H1 (cell line): ENCODE results near the gene GLI1. TPM values are rescaled to one million over a fixed set of nuclear protein-coding genes. Genes with fewer than 3 reads are reported as not detected.

ENCODE experiments used
- CTCF ChIA-PET: fragments of 300-600 bp; sonication (Branson Sonifier 250); formaldehyde crosslinking; loops from one replicate; lab custom pipeline; 2021; ENCODE audit not compliant: partially characterized antibody; lab: Charles Lee
- POLR2A ChIA-PET: fragments of 300-600 bp; sonication (Branson Sonifier 250); formaldehyde crosslinking; loops from one replicate; lab custom pipeline; 2021; ENCODE audit warnings: inconsistent platforms; ENCODE audit not compliant: partially characterized antibody; lab: Charles Lee
- DNase-seq, 2 experiments: peaks; one replicate each; pipeline versions ENCODE4 v3.0.0 to v3.0.0-alpha.2; 2010 to 2022; ENCODE audit warnings: low spot score in 2 of 2, low read depth in 1 of 2, mixed read lengths in 1 of 2
- FAIRE-seq: peaks from 2 replicates; lab custom pipeline; 2011; peaks lifted over from hg19 to GRCh38; lab: Jason Lieb, UNC
- H2AFZ ChIP-seq: 2 replicates; pipeline ENCODE4 v1.8.1; 2012; ENCODE audit warnings: low read length, inconsistent platforms
- H2AK5ac ChIP-seq: 2 replicates; pipeline ENCODE4 v1.6.1; 2013; ENCODE audit warnings: low read depth, low read length
- H2BK120ac ChIP-seq: replicated peaks from 2 replicates; pipeline ENCODE3; 2013; ENCODE audit warnings: low read depth, low read length, inconsistent platforms
- H2BK12ac ChIP-seq: 2 replicates; pipeline ENCODE4 v1.6.1; 2013; ENCODE audit warnings: low read depth, low read length
- H2BK15ac ChIP-seq: 2 replicates; pipeline ENCODE4 v1.6.1; 2013; ENCODE audit warnings: low read length
- H2BK20ac ChIP-seq: 2 replicates; pipeline ENCODE4 v1.6.1; 2013; ENCODE audit warnings: low read length
- H2BK5ac ChIP-seq: 2 replicates; pipeline ENCODE4 v1.6.1; 2013; ENCODE audit warnings: low read depth, low read length
- H3K14ac ChIP-seq: 2 replicates; pipeline ENCODE4 v1.6.1; 2013; ENCODE audit warnings: inconsistent platforms; ENCODE audit not compliant: insufficient read length
- H3K18ac ChIP-seq: 2 replicates; pipeline ENCODE4 v1.6.1; 2013; ENCODE audit warnings: low read length; ENCODE audit errors: extremely low read depth
- H3K23ac ChIP-seq: 2 replicates; pipeline ENCODE4 v1.6.1; 2013; ENCODE audit warnings: inconsistent platforms; ENCODE audit not compliant: insufficient read length
- H3K23me2 ChIP-seq: 2 replicates; pipeline ENCODE4 v1.6.1; 2013; ENCODE audit warnings: low read depth, low read length
- H3K27ac ChIP-seq: 2 replicates; pipeline ENCODE4 v1.6.1; 2011; ENCODE audit warnings: low read depth, low read length, inconsistent platforms
- H3K27me3 ChIP-seq, 4 experiments: replicated peaks in 1 of 4; 1 replicate in 1 of 4; 2 replicates in 3 of 4; pipeline versions ENCODE4 v1.6.1 to v1.8.1; 2011 to 2013; ENCODE audit warnings: low read length in 3 of 4, mild to moderate bottlenecking in 3 of 4, inconsistent platforms in 2 of 4, mixed read lengths in 2 of 4, moderate library complexity in 1 of 4; ENCODE audit not compliant: control insufficient read depth in 3 of 4, insufficient read depth in 3 of 4; ENCODE audit errors: extremely low read depth in 1 of 4
- H3K36me3 ChIP-seq, 4 experiments: 2 replicates each; pipeline versions ENCODE4 v1.6.1 to v1.8.1; 2011 to 2013; ENCODE audit warnings: mild to moderate bottlenecking in 4 of 4, low read length in 3 of 4, moderate library complexity in 2 of 4, control low read depth in 1 of 4, inconsistent platforms in 1 of 4; ENCODE audit not compliant: insufficient read depth in 4 of 4, control insufficient read depth in 2 of 4
- H3K4ac ChIP-seq: replicated peaks from 2 replicates; pipeline ENCODE3; 2013; ENCODE audit warnings: low read length, low read depth, mixed read lengths, inconsistent platforms; ENCODE audit not compliant: insufficient read length
- H3K4me1 ChIP-seq, 4 experiments: replicated peaks in 1 of 4; 1 replicate in 1 of 4; 2 replicates in 3 of 4; pipeline versions ENCODE4 v1.6.1 to v1.8.1; 2011 to 2013; ENCODE audit warnings: low read length in 3 of 4, inconsistent platforms in 2 of 4, mixed read lengths in 1 of 4; ENCODE audit not compliant: insufficient read depth in 4 of 4, control insufficient read depth in 3 of 4
- H3K4me2 ChIP-seq, 2 experiments: 2 replicates each; pipeline versions ENCODE4 v1.6.1 to v1.8.1; 2011 to 2013; ENCODE audit warnings: low read depth in 2 of 2, low read length in 2 of 2, control low read depth in 1 of 2, inconsistent platforms in 1 of 2, mild to moderate bottlenecking in 1 of 2; ENCODE audit not compliant: insufficient read depth in 1 of 2
- H3K4me3 ChIP-seq, 4 experiments: fragments of 200-600, 300-600 bp in 1 of 4; sonication (generic), shearing (Covaris generic), sonication (Bioruptor Twin) in 1 of 4; 2 replicates each; pipeline versions ENCODE4 v1.5.1 to v1.8.1; 2011 to 2016; ENCODE audit warnings: low read length in 4 of 4, low read depth in 3 of 4, control low read depth in 2 of 4, inconsistent platforms in 2 of 4, mild to moderate bottlenecking in 2 of 4, mixed read lengths in 1 of 4, moderate library complexity in 1 of 4; ENCODE audit not compliant: insufficient read depth in 2 of 4; ENCODE audit errors: extremely low read depth in 1 of 4
- H3K56ac ChIP-seq: replicated peaks from 2 replicates; pipeline ENCODE3; 2013; ENCODE audit warnings: low read depth, mild to moderate bottlenecking, mixed read lengths, low read length, inconsistent platforms; ENCODE audit not compliant: insufficient read length
- H3K79me1 ChIP-seq: 2 replicates; pipeline ENCODE4 v1.6.1; 2013; ENCODE audit warnings: low read depth, low read length, control low read depth
- H3K79me2 ChIP-seq, 2 experiments: 2 replicates each; pipeline versions ENCODE4 v1.6.1 to v1.8.1; 2012 to 2013; ENCODE audit warnings: low read length in 2 of 2, mild to moderate bottlenecking in 2 of 2, inconsistent platforms in 1 of 2; ENCODE audit not compliant: insufficient read depth in 2 of 2, control insufficient read depth in 1 of 2
- H3K9ac ChIP-seq, 4 experiments: replicated peaks in 1 of 4; 1 replicate in 1 of 4; 2 replicates in 3 of 4; pipeline versions ENCODE4 v1.6.1 to v1.8.1; 2011 to 2013; ENCODE audit warnings: low read depth in 3 of 4, low read length in 3 of 4, control low read depth in 2 of 4, mild to moderate bottlenecking in 2 of 4, moderate library complexity in 2 of 4, inconsistent platforms in 1 of 4; ENCODE audit errors: extremely low read depth in 1 of 4
- H3K9me3 ChIP-seq, 2 experiments: 2 replicates each; pipeline versions ENCODE4 v1.6.1 to v1.8.1; 2012 to 2013; ENCODE audit warnings: mild to moderate bottlenecking in 2 of 2, moderate library complexity in 2 of 2, control low read depth in 1 of 2, inconsistent platforms in 1 of 2, low read depth in 1 of 2, low read length in 1 of 2, mixed read lengths in 1 of 2; ENCODE audit not compliant: insufficient read depth in 2 of 2
- H4K20me1 ChIP-seq, 2 experiments: replicated peaks in 1 of 2; 2 replicates each; pipeline versions ENCODE3 to v1.8.1; 2011 to 2013; ENCODE audit warnings: inconsistent platforms in 2 of 2, low read length in 2 of 2, mild to moderate bottlenecking in 1 of 2; ENCODE audit not compliant: insufficient read depth in 2 of 2, control insufficient read depth in 1 of 2
- H4K5ac ChIP-seq: 2 replicates; pipeline ENCODE4 v1.6.1; 2013; ENCODE audit warnings: low read length, low read depth, mixed read lengths, inconsistent platforms; ENCODE audit not compliant: insufficient read length
- H4K8ac ChIP-seq: 2 replicates; pipeline ENCODE4 v1.8.0; 2013; ENCODE audit warnings: mild to moderate bottlenecking, moderate library complexity, low read length, inconsistent platforms; ENCODE audit not compliant: insufficient read depth; ENCODE audit errors: extremely low read depth
- H4K91ac ChIP-seq: replicated peaks from 2 replicates; pipeline ENCODE3; 2013; ENCODE audit warnings: low read length, mixed read lengths, inconsistent platforms; ENCODE audit not compliant: insufficient read length
- CHD1 ChIP-seq: IDR thresholded peaks from 2 replicates; pipeline ENCODE4 v1.6.1; 2012; ENCODE audit warnings: low read depth, low read length, improper control_type of control experiment
- CHD2 ChIP-seq: IDR thresholded peaks from 2 replicates; pipeline ENCODE4 v1.6.1; 2012; ENCODE audit warnings: low read length, improper control_type of control experiment
- E2F6 ChIP-seq: IDR thresholded peaks from 2 replicates; pipeline ENCODE4 v1.6.1; 2012; ENCODE audit warnings: inconsistent platforms
- EP300 ChIP-seq, 2 experiments: IDR thresholded peaks; 1 replicate in 1 of 2; 2 replicates in 1 of 2; pipeline ENCODE4 v1.6.1; 2011 to 2012; ENCODE audit warnings: low read depth in 2 of 2, low read length in 2 of 2, mild to moderate bottlenecking in 2 of 2, borderline replicate concordance in 1 of 2, inconsistent platforms in 1 of 2, moderate library complexity in 1 of 2
- JUND ChIP-seq: IDR thresholded peaks from 2 replicates; pipeline ENCODE4 v1.6.1; 2011; ENCODE audit warnings: mild to moderate bottlenecking, improper control_type of control experiment, low read length
- KDM4A ChIP-seq: IDR thresholded peaks from one replicate; pipeline ENCODE4 v1.7.1; 2012; ENCODE audit warnings: low read depth, mild to moderate bottlenecking, moderate library complexity, low read length, inconsistent platforms; ENCODE audit not compliant: severe bottlenecking
- POLR2A ChIP-seq, 2 experiments: IDR thresholded peaks; 1 replicate in 1 of 2; 2 replicates in 1 of 2; pipeline ENCODE4 v1.6.1; 2011; ENCODE audit warnings: low read depth in 2 of 2, low read length in 2 of 2, mild to moderate bottlenecking in 2 of 2; ENCODE audit errors: control extremely low read depth in 1 of 2
- RFX5 ChIP-seq: IDR thresholded peaks from 2 replicates; pipeline ENCODE4 v1.6.1; 2011; ENCODE audit warnings: low read depth, low read length, improper control_type of control experiment, borderline replicate concordance
- SP1 ChIP-seq: IDR thresholded peaks from 2 replicates; pipeline ENCODE4 v1.6.1; 2011; ENCODE audit warnings: low read depth, low read length
- SUZ12 ChIP-seq: fragments of 200-600 bp; sonication (generic); IDR thresholded peaks from 2 replicates; pipeline ENCODE4 v1.6.1; 2012; ENCODE audit warnings: mild to moderate bottlenecking, inconsistent platforms, low read length, moderate library complexity, mixed read lengths
- TAF1 ChIP-seq: IDR thresholded peaks from 2 replicates; pipeline ENCODE4 v1.6.1; 2011; ENCODE audit warnings: mild to moderate bottlenecking, low read depth, low read length
- USF2 ChIP-seq: IDR thresholded peaks from 2 replicates; pipeline ENCODE4 v1.6.1; 2011; ENCODE audit warnings: low read length, improper control_type of control experiment
- YY1 ChIP-seq: IDR thresholded peaks from 2 replicates; pipeline ENCODE4 v1.6.1; 2011; ENCODE audit warnings: low read depth, mild to moderate bottlenecking, low read length
- WGBS, 2 experiments: shearing (Covaris generic) in 1 of 2; methylation state at CpG; one replicate each; pipeline versions ENCODE4 v1.1.6 to v1.1.7; 2013 to 2015; ENCODE audit warnings: low lambda C conversion rate in 2 of 2, mixed read lengths in 2 of 2, inconsistent platforms in 1 of 2, low coverage in 1 of 2, missing lambda C conversion rate in 1 of 2; ENCODE audit not compliant: insufficient replicate concordance in 2 of 2, insufficient coverage in 1 of 2, insufficient read length in 1 of 2; ENCODE audit errors: extremely low coverage in 1 of 2, missing lambda C conversion rate in 1 of 2; 5-methylcytosine and 5-hydroxymethylcytosine counted together
- polyA plus RNA-seq, 7 experiments: library from polyadenylated mRNA; depleted of rRNA in 3 of 7; stranded (reverse) in 5 of 7; unstranded in 2 of 7; fragments of >200 nt in 5 of 7; fragments of 200-250 nt in 2 of 7; gene quantifications; 1 replicate in 5 of 7; 2 replicates in 1 of 7; 4 replicates in 1 of 7; pipeline versions ENCODE4 v1.2.1 to v1.2.3, GENCODE V29; 2011 to 2013; ENCODE audit warnings: missing spikeins in 2 of 7, mixed read lengths in 2 of 7
- total RNA-seq: library from RNA; stranded (reverse); fragmentation: NEBNext Ultra II Directional; extraction: Animal tissue kit (Norgen Biotek cat#: 25700); gene quantifications from 2 replicates; pipeline ENCODE4 v1.2.1, GENCODE V29; 2021

The GLI1 gene
- total and polyA plus RNA-seq, 2 of the 8 experiments (the other 6 are each of a cell fraction or from before 2014, with no cell fraction given) = 23.5 to 25.3 TPM

GRCh38 chr12:57448669-57449068, 10.9 kb upstream of the GLI1 start:
- H3K14ac ChIP-seq = no peak overlapping the region
- no peak overlapping the region for H4K91ac ChIP-seq
- H2BK120ac ChIP-seq = no peak overlapping the region
- H3K4me2 ChIP-seq = no peak overlapping the region
- no peak overlapping the region for H3K56ac ChIP-seq
- H4K5ac ChIP-seq = no peak overlapping the region
- no peak overlapping the region for H4K8ac ChIP-seq
- ChIA-PET POLR2A (interaction anchor here (0.8 to 11.2 kb wide), 2 partner anchors 16 to 148 kb away, joined by 3 to 168 read pairs; partner anchors contain the start of genes INHBC and R3HDM2), CTCF (interaction anchor here (0.7 to 18.5 kb wide), 6 partner anchors 10 to 205 kb away, joined by 3 to 478 read pairs (median 168); partner anchors contain the start of genes ARHGAP9, INHBC, MARS1 and STAC3)
- no peaks in the 10 kb centered on the region for H4K20me1 ChIP-seq
- no peaks in the 10 kb centered on the region for H3K9me3 ChIP-seq
- H3K9ac ChIP-seq = no peak overlapping the region
- no peak overlapping the region for H2BK15ac ChIP-seq
- DNase-seq (no peak), FAIRE-seq (no peak)
- no peaks in the 10 kb centered on the region for H3K23me2 ChIP-seq
- no peak overlapping the region for H3K4ac ChIP-seq
- no peaks in the 10 kb centered on the region for H3K36me3 ChIP-seq
- H3K79me2 ChIP-seq = no peaks in the 10 kb centered on the region
- H2BK5ac ChIP-seq = no peak overlapping the region
- no peak overlapping the region for H3K18ac ChIP-seq
- no peak overlapping the region for H2AK5ac ChIP-seq
- H3K27me3 ChIP-seq = no peaks in the 10 kb centered on the region
- H3K27ac ChIP-seq = no peak overlapping the region
- no peak overlapping the region for H2BK12ac ChIP-seq
- 88% methylated on average over 2 of the region's 2 CpGs; no CpG with 5 or more reads in 1 of the 2 experiments for WGBS, 2 experiments
- H2AFZ ChIP-seq = no peak overlapping the region
- H3K4me1 ChIP-seq = peaks cover 0 to 4% (median 0%) of the 10 kb centered on the region in 4 experiments; a peak in 4 of 7 replicates
- H3K4me3 ChIP-seq = no peak overlapping the region
- H3K23ac ChIP-seq = no peak overlapping the region
- H2BK20ac ChIP-seq = no peak overlapping the region
- H3K79me1 ChIP-seq = no peaks in the 10 kb centered on the region
- TF ChIP-seq SUZ12 (no peak), SP1 (no peak), CHD2 (no peak), POLR2A (IDR thresholded peaks at IDR 0.05; ENCODE audit: control extremely low read depth in 1 of 2, low read depth in 2 of 2, low read length in 2 of 2) (no peak), EP300 (IDR thresholded peaks at IDR 0.05; ENCODE audit: borderline replicate concordance in 1 of 2, low read depth in 2 of 2, low read length in 2 of 2) (no peak), CHD1 (no peak), RFX5 (no peak), KDM4A (no peak), YY1 (no peak), E2F6 (no peak), JUND (no peak), TAF1 (no peak), USF2 (no peak)
